ES-I3 (cell line): ENCODE measurements around the gene MRPL57.
A peak's percentile ranks its signal among the peaks of the same experiment; 100 is the strongest.
"Not testable (repeated sequence)": the region's sequence is repeated elsewhere in the genome, so short reads cannot be mapped to it uniquely, and the experiment has no call there.

ENCODE experiments used
- H3K36me3 ChIP-seq: 2 replicates; pipeline ENCODE4 v1.6.1; 2013; ENCODE audit warnings: mild to moderate bottlenecking, low read length, control low read depth, moderate library complexity; ENCODE audit not compliant: insufficient read depth
- H3K4me1 ChIP-seq: 2 replicates; pipeline ENCODE4 v1.6.1; 2013; ENCODE audit warnings: mild to moderate bottlenecking, control low read depth, low read length; ENCODE audit not compliant: insufficient read depth
- H3K9ac ChIP-seq: 2 replicates; pipeline ENCODE4 v1.6.1; 2013; ENCODE audit warnings: low read depth, mild to moderate bottlenecking, low read length, moderate library complexity
- H3K9me3 ChIP-seq: 2 replicates; pipeline ENCODE4 v1.6.1; 2013; ENCODE audit warnings: mild to moderate bottlenecking, low read length, moderate library complexity; ENCODE audit not compliant: control insufficient read depth, insufficient read depth

Gene MRPL57

DNA sequence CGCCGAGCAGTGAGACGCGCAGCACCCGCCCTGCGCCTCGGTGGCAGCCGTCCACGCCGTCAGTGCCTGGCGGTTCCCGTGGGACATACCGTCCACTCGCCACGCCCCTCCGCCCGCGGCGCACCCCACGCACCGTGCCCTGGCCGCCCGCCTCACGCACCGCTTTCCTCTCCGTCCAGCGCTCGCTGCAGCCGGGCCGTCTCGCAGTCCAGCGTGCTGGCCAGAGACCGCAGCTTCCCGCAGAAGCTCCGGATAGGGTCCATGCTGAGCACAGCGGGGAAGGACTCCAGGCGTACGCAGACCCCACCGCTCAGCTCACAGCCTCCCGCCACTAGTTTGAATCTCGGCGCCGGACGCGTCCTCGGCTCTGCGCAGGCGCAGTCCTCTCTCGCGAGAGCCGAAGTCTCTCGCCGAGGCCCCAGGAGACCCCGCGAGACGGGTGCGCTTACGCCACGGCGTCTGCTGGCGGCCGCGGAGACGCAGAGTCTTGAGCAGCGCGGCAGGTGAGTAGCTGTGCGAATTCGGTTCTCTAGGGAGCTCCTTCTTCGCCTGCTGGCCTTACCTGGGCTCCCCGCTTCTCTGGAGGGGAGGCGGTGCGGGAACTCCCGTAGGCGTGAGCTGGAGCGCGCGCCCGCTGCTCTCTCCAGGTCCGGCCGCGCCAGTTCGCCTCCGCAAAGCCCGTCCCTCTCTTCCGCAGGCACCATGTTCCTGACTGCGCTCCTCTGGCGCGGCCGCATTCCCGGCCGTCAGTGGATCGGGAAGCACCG, at the start of gene MRPL57, which contains the start of gene SKA3:
Gene MRPL57 (plus strand): TSS at position 444 of the 767 bp plus-strand sequence. CDS start 259 bp downstream, at position 703.
Gene SKA3 (minus strand): TSS at position 338 of the 767 bp plus-strand sequence. CDS start 75 bp downstream, at position 263.
- no peaks in the 10 kb centered on the region; the same call in 1 of the 2 replicates for H3K4me1 ChIP-seq
- H3K9me3 ChIP-seq, result no peaks in the 10 kb centered on the region
- H3K9ac ChIP-seq, result peak within 1 kb of the TSS; percentile 79
- H3K36me3 ChIP-seq, result peaks cover 11% of the 10 kb centered on the region

- no peak overlapping the region for H3K9ac ChIP-seq
- no peaks in the 10 kb centered on the region for H3K9me3 ChIP-seq
- no peaks in the 10 kb centered on the region for H3K36me3 ChIP-seq
- H3K4me1 ChIP-seq, result no peaks in the 10 kb centered on the region
These were observed 46.3 kb upstream of the MRPL57 start for GRCh38 chr13:21130116-21130515.

DNA sequence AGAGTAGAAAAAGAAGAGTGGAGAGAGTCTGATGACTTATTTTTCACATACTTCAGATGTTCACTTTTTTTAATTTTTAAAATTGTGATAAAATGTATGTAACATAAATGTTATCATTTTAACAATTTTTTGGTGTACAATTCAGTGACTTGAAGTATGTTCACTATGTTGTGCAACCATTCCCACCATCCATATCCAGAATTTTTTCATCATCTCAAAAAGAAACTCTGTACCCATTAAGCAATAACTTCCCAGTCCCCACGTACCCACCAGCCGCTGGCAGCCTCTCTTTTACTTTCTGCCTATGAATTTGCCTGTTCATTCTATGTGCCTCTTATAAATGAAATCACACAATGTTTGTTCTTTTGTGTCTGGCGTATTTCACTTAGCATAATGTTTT, 43.4 kb upstream of the MRPL57 start:
- Histone ChIP-seq H3K9me3 (no peaks in the 10 kb centered on the region), H3K36me3 (no peaks in the 10 kb centered on the region), H3K9ac (no peak overlapping the region), H3K4me1 (no peaks in the 10 kb centered on the region)

DNA sequence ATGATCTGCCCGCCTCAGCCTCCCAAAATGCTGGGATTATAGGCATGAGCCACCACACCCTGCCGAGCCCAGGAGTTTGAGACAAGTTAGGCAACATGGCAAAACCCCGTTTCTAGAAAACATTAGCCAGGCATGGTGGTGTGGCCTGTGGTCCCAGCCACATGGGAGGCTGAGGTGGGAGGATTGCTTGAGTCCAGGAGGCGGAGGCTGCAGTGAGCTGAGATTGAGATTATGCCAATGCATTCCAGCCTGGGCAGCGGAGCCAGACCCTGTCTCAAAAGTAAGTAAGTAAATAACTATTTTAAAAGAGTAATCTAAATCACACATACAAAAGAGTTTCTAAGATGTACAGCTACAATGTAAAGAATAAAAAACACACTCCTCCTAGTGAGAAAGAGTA, 42.0 kb upstream of the MRPL57 start:
- no peaks in the 10 kb centered on the region for H3K9me3 ChIP-seq
- no peaks in the 10 kb centered on the region for H3K36me3 ChIP-seq
- no peak overlapping the region for H3K9ac ChIP-seq
- no peaks in the 10 kb centered on the region for H3K4me1 ChIP-seq

DNA sequence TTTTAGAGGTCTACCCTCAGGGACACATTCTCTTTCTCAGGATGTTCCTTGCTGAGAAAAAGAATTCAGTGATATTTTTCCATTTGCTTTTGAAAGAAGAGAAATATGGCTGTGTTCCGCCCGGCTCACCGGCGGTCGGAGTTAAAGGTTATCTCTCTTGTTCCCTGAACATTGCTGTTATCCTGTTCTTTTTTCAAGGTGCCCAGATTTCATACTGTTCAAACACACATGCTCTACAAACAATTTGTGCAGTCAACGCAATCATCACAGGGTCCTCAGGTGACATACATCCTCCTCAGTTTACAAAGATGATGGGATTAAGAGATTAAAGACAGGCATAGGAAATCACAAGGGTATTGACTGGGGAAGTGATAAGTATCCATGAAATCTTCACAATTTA, 40.6 kb upstream of the MRPL57 start:
- not testable (repeated sequence) for H3K4me1 ChIP-seq, H3K9ac ChIP-seq, H3K36me3 ChIP-seq, H3K9me3 ChIP-seq

DNA sequence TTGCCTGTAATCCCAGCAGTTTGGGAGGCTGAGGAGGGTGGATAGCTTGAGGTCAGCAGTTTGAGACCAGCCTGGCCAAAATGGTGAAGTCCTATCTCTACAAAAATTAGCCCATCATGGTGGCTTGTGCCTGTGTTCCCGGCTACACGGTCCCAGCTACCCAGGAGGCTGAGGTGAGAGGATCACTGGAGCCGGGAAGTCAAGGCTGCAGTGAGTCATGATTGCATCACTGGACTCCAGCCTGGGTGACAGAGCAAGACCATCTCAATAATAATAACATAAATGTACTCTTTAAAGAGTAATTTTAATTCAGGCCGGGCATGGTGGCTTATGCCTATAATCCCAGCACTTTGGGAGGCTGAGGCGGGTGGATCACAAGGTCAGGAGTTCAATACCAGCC, 38.8 kb upstream of the MRPL57 start:
- no peak overlapping the region for H3K9ac ChIP-seq
- H3K9me3 ChIP-seq, result no peaks in the 10 kb centered on the region
- H3K36me3 ChIP-seq, result peaks cover 9% of the 10 kb centered on the region; the same call in 1 of the 2 replicates
- no peaks in the 10 kb centered on the region for H3K4me1 ChIP-seq

DNA sequence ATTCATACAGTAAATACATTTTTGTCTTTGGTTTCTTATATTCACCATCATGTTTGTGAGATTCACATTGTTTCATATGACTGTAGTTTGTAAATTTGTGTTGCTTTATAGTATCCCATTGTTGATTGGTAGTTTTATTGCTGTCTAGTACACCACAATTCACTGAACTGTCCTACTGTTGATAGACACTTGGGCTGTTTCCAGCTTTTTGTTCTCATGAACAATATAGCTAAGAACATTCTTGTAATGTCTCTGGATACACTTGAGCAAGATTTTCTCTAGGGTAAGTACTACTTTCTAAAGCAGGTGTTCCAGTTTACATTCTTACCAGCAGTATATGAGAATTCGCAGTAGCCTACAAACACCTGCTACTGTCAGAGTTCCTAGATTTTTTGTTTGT, 37.9 kb upstream of the MRPL57 start:
- H3K9me3 ChIP-seq, result no peaks in the 10 kb centered on the region
- no peak overlapping the region for H3K9ac ChIP-seq
- H3K36me3 ChIP-seq, result peaks cover 11% of the 10 kb centered on the region; the same call in 1 of the 2 replicates
- H3K4me1 ChIP-seq, result no peaks in the 10 kb centered on the region

- H3K9ac ChIP-seq, result peak overlapping the region; percentile 83; the same call in 1 of the 2 replicates
- no peaks in the 10 kb centered on the region for H3K9me3 ChIP-seq
- peaks cover 12% of the 10 kb centered on the region; the same call in 1 of the 2 replicates for H3K36me3 ChIP-seq
- H3K4me1 ChIP-seq, result no peaks in the 10 kb centered on the region
These were observed 37.1 kb upstream of the MRPL57 start for GRCh38 chr13:21139374-21139773.

- Histone ChIP-seq H3K9ac (no peak overlapping the region), H3K36me3 (peaks cover 15% of the 10 kb centered on the region; the same call in 1 of the 2 replicates), H3K4me1 (no peaks in the 10 kb centered on the region), H3K9me3 (no peaks in the 10 kb centered on the region)
These were observed 33.7 kb upstream of the MRPL57 start for GRCh38 chr13:21142766-21143165.

DNA sequence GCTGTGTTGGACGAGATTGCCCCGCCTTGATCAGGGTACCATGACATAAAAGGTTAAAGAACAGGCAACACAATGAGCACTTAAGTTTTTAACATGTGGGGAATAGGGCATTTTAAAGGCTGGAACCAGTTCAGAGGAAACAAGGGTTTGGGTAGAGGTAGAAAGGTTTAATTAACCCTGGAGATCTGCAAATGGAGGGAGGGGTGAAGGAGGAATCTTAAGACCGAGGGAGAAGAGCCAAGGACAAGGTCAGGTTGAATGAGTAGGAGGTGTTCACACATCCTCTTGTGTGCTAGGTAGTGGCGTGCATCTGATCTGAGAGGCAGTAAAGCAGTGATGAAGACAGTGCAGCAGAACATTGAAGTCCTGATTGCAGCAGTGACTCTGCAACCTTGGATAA, 28.6 kb upstream of the MRPL57 start:
- Histone ChIP-seq H3K9ac (no peak overlapping the region), H3K9me3 (no peaks in the 10 kb centered on the region), H3K4me1 (peaks cover 5% of the 10 kb centered on the region), H3K36me3 (peaks cover 4% of the 10 kb centered on the region)

DNA sequence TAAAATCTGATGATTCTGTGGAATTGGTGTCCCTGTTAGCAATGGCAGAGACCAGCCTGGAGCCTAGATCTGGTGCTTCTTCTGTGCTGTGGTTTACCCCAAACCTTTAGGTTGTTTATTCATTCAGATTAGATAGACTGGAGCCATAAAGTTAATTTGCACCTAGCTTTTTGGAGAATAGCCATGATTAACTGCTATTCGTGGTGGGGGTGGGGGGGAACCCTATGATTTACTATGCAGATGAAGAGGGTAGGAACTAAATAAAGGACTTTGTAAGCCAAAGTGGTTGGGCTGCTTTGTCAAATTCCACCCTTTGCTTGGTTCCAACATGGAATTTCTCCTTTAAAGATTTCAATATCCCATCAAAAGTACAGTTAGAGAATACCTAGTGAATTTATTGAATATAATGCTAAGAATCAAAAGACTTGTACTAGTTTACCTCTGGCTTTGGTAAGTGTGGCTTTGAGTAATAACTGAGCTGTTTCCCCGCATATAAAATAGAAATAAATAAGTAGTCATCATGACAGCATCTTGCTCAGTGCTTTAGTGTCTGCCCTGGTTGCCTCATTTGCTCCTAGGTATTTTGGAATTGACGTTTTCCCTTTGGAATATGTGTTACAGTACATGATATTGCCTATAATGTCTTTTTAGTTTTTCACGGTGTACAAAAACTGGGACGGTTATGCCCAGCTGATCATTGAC, 27.8 kb upstream of the MRPL57 start:
- Histone ChIP-seq H3K9ac (no peak overlapping the region), H3K36me3 (peaks cover 4% of the 10 kb centered on the region; the same call in 1 of the 2 replicates), H3K9me3 (no peaks in the 10 kb centered on the region), H3K4me1 (peaks cover 5% of the 10 kb centered on the region)

DNA sequence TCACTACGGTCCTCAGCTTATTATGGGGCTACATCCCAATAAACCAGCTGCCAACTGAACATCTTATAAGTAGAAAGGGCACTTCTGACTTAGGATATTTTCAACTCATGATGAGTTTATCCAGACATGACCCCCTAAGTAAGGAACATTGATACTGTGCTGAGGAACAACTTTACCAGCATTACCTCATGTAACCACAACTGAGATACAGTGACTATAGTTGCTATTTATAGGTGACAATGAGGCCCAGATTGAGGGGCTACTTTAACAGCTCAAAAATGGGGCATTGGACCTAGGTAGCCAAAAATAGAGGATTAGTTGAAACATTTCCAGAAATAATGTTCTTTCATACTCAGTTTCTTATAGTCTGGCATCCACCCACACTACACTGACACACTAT, 26.9 kb upstream of the MRPL57 start:
- Histone ChIP-seq H3K36me3 (peaks cover 8% of the 10 kb centered on the region), H3K9ac (no peak overlapping the region), H3K4me1 (peaks cover 5% of the 10 kb centered on the region), H3K9me3 (no peaks in the 10 kb centered on the region)

GRCh38 chr13:21150013-21150412, 26.4 kb upstream of the MRPL57 start:
- Histone ChIP-seq H3K36me3 (peaks cover 10% of the 10 kb centered on the region), H3K9ac (no peak overlapping the region), H3K9me3 (no peaks in the 10 kb centered on the region), H3K4me1 (peaks cover 5% of the 10 kb centered on the region)

DNA sequence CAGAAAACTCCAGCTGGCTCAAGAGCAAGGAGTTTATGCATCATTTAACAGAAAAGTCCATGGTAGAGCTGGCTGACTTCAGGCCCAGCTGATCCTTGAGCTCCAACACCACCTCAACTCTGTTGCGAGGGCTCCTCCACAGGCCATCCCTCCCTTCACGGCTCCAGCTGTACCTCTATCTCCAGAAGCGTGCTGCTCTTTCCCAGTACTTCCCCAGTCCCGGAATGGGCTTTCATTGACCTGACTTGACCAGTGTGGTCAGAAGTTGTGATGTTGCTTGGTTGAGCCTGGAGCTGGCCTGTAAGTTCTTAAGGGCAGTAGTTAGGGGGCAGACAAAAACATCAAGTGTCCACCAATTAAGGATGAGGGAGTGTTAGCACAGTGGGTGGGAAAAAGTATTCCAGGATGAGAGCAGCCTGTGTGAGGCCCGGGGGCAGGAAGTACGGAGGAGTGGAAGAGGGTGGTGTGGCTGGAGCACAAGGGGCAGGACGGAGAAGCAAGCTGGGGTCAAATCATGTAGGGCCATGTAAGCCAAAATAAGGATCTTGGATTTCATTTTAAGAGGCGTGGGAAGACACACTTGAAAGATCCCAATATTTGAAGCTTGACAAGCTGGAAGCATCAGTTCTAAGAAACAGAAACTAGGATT, 24.1 kb upstream of the MRPL57 start:
- Histone ChIP-seq H3K4me1 (peaks cover 5% of the 10 kb centered on the region), H3K9ac (no peak overlapping the region), H3K9me3 (no peaks in the 10 kb centered on the region), H3K36me3 (peaks cover 11% of the 10 kb centered on the region)
